Gastrocnemius medialis (tissue), 4 donors: ENCODE results near the gene ERVMER34-1.

Experiments used
- CTCF ChIP-seq, 5 experiments: fragments of 450-650 bp in 3 of 5; fragments of 200-600 bp in 2 of 5; sonication (generic) in 2 of 5; IDR thresholded peaks in 4 of 5; conservative IDR thresholded peaks in 1 of 5; 1 replicate in 4 of 5; 2 replicates in 1 of 5; pipeline ENCODE4 v1.5.1; 2016 to 2019; ENCODE audit warnings: antibody characterized with exemption in 5 of 5, mild to moderate bottlenecking in 3 of 5, moderate library complexity in 3 of 5
- POLR2A ChIP-seq, 2 donors: fragments of 450-650 bp; IDR thresholded peaks; one replicate each; pipeline ENCODE4 v1.6.1; 2017; ENCODE audit warnings: antibody characterized with exemption in 2 of 2, mild to moderate bottlenecking in 2 of 2, moderate library complexity in 2 of 2

GRCh38 chr4:52714597-52715254 lies 36.5 kb downstream of the ERVMER34-1 start:
- no peak for TF ChIP-seq CTCF (IDR thresholded peaks at IDR 0.05 in 4 of 5, conservative IDR thresholded peaks at IDR 0.05 in 1 of 5)
- TF ChIP-seq POLR2A (IDR thresholded peaks at IDR 0.05) = no peak
